Transverse colon (tissue), 4 donors: Measurements from ENCODE around the gene PKP4. TPM values are rescaled to one million over a fixed set of nuclear protein-coding genes. Genes with fewer than 3 reads are reported as not detected.

Source experiments
- DNase-seq: peaks from one replicate; pipeline ENCODE4 v3.0.0-alpha.2; 2019
- H3K27ac ChIP-seq, 4 donors: fragments of 200-600 bp; sonication (generic); 2 replicates each; pipeline ENCODE4 v1.5.1; 2016 to 2018; ENCODE audit warnings: inconsistent platforms in 4 of 4
- H3K27me3 ChIP-seq: fragments of 200-600 bp; sonication (generic); 2 replicates; pipeline ENCODE4 v1.5.1; 2017; ENCODE audit warnings: inconsistent platforms
- H3K36me3 ChIP-seq, 4 donors: fragments of 200-600 bp; sonication (generic); 2 replicates each; pipeline ENCODE4 v1.5.1; 2017 to 2019; ENCODE audit warnings: inconsistent platforms in 4 of 4
- H3K4me1 ChIP-seq, 4 donors: fragments of 200-600 bp; sonication (generic); 2 replicates each; pipeline ENCODE4 v1.5.1; 2017 to 2020; ENCODE audit warnings: inconsistent platforms in 4 of 4
- H3K4me3 ChIP-seq, 4 donors: fragments of 200-600 bp; sonication (generic); 1 replicate in 1 of 4; 2 replicates in 3 of 4; pipeline versions ENCODE4 v1.5.1 to v1.6.1; 2017 to 2019; ENCODE audit warnings: inconsistent platforms in 4 of 4
- H3K9me3 ChIP-seq, 2 donors: fragments of 200-600 bp; sonication (generic); 2 replicates each; pipeline ENCODE4 v1.5.1; 2017 to 2019; ENCODE audit warnings: inconsistent platforms in 2 of 2
- CTCF ChIP-seq, 5 experiments: fragments of 200-600 bp in 3 of 5; fragments of 450-650 bp in 2 of 5; sonication (generic) in 3 of 5; IDR thresholded peaks; 1 replicate in 2 of 5; 2 replicates in 3 of 5; pipeline ENCODE4 v1.5.1; 2016 to 2017; ENCODE audit warnings: antibody characterized with exemption in 5 of 5, inconsistent platforms in 3 of 5, mild to moderate bottlenecking in 2 of 5, moderate library complexity in 1 of 5
- EP300 ChIP-seq: sonication (generic); formaldehyde crosslinking; IDR thresholded peaks from one replicate; pipeline ENCODE4 v1.6.1; 2017; ENCODE audit warnings: antibody characterized with exemption, low read depth
- POLR2A ChIP-seq: fragments of 450-650 bp; IDR thresholded peaks from one replicate; pipeline ENCODE4 v1.6.1; 2016; ENCODE audit warnings: antibody characterized with exemption, mild to moderate bottlenecking, moderate library complexity
- POLR2AphosphoS5 ChIP-seq, 3 donors: sonication (generic); formaldehyde crosslinking; IDR thresholded peaks; one replicate each; pipeline ENCODE4 v1.6.1; 2016; ENCODE audit warnings: antibody characterized with exemption in 3 of 3
- WGBS, 2 donors: methylation state at CpG; one replicate each; pipeline ENCODE4 v1.1.5; 2018; ENCODE audit warnings: low coverage in 1 of 2; 5-methylcytosine and 5-hydroxymethylcytosine counted together
- in situ Hi-C, 4 donors: fragments of 200-750 bp; cut with MboI; loops; one replicate each; pipeline versions ENCODE4 v1.15.0 to v1.15.1; 2017; ENCODE audit warnings: low sequenced_read_pairs in 3 of 4, low pct_ligation_motif_present in 1 of 4, low pct_unique_long_range_greater_than_20kb in 1 of 4
- intact Hi-C: fragments of 100-400 bp; cut with DNase I; formaldehyde crosslinking; loops from one replicate; pipeline ENCODE4 v1.15.1; 2023; ENCODE audit warnings: low total_unique reads
- total RNA-seq, 4 donors: library from RNA; depleted of rRNA; stranded (reverse); fragments of >200 nt; gene quantifications; one replicate each; pipeline ENCODE4 v1.1.0, GENCODE V29; 2016

Gene PKP4
- total RNA-seq, 4 donors from 2014 or later: 28.1 to 70.3 (median 58.3) TPM

- no peaks in the 10 kb centered on the region for H3K27me3 ChIP-seq
- no peak overlapping the region for H3K4me3 ChIP-seq
- in situ Hi-C loops: no loop called here
- intact Hi-C loops: no loop called here
- no peak for DNase-seq
- no peaks in the 10 kb centered on the region for H3K9me3 ChIP-seq
- 71 to 89% methylated on average over 4 of the region's 4 CpGs for WGBS, 2 donors
- no peak overlapping the region for H3K27ac ChIP-seq
- TF ChIP-seq EP300 (no peak), POLR2AphosphoS5 (IDR thresholded peaks at IDR 0.05) (no peak), CTCF (IDR thresholded peaks at IDR 0.05) (no peak), POLR2A (no peak)
- no peaks in the 10 kb centered on the region for H3K4me1 ChIP-seq
- no peaks in the 10 kb centered on the region for H3K36me3 ChIP-seq
Observed at GRCh38 chr2:158644139-158644538, 187.4 kb downstream of the PKP4 start.

GRCh38 chr2:158645299-158645698, 188.5 kb downstream of the PKP4 start:
- H3K4me1 ChIP-seq: no peaks in the 10 kb centered on the region
- in situ Hi-C loops (no loop called here), intact Hi-C loops (no loop called here)
- no peak overlapping the region for H3K4me3 ChIP-seq
- no peaks in the 10 kb centered on the region for H3K36me3 ChIP-seq
- H3K27me3 ChIP-seq: no peaks in the 10 kb centered on the region
- TF ChIP-seq POLR2A (no peak), EP300 (no peak), CTCF (IDR thresholded peaks at IDR 0.05) (no peak), POLR2AphosphoS5 (IDR thresholded peaks at IDR 0.05) (no peak)
- no peak overlapping the region for H3K27ac ChIP-seq
- no peak for DNase-seq
- H3K9me3 ChIP-seq: no peaks in the 10 kb centered on the region
- WGBS, 2 donors: 96 to 98% methylated on average over 6 of the region's 6 CpGs

GRCh38 chr2:158647436-158648231, 190.9 kb downstream of the PKP4 start:
- TF ChIP-seq POLR2A: no peak
- TF ChIP-seq POLR2AphosphoS5 (IDR thresholded peaks at IDR 0.05): no peak
- TF ChIP-seq EP300: no peak
- TF ChIP-seq CTCF (IDR thresholded peaks at IDR 0.05): no peak
- no peak overlapping the region for H3K27ac ChIP-seq
- no peak for DNase-seq
- H3K36me3 ChIP-seq: no peaks in the 10 kb centered on the region
- H3K9me3 ChIP-seq: no peaks in the 10 kb centered on the region
- no peaks in the 10 kb centered on the region for H3K4me1 ChIP-seq
- H3K27me3 ChIP-seq: no peaks in the 10 kb centered on the region
- H3K4me3 ChIP-seq: no peak overlapping the region
- WGBS, 2 donors: 96 to 97% methylated on average over 2 of the region's 2 CpGs
- in situ Hi-C loops (no loop called here), intact Hi-C loops (no loop called here)

GRCh38 chr2:158649846-158650245, 193.1 kb downstream of the PKP4 start:
- in situ Hi-C loops (no loop called here), intact Hi-C loops (no loop called here)
- Histone ChIP-seq H3K27me3 (no peaks in the 10 kb centered on the region), H3K4me3 (no peak overlapping the region), H3K27ac (no peak overlapping the region), H3K9me3 (no peaks in the 10 kb centered on the region), H3K4me1 (no peaks in the 10 kb centered on the region), H3K36me3 (no peaks in the 10 kb centered on the region)
- TF ChIP-seq POLR2AphosphoS5 (IDR thresholded peaks at IDR 0.05): no peak
- TF ChIP-seq POLR2A: no peak
- no peak for TF ChIP-seq EP300
- no peak for TF ChIP-seq CTCF (IDR thresholded peaks at IDR 0.05)
- 93 to 94% methylated on average over 2 of the region's 2 CpGs for WGBS, 2 donors
- DNase-seq: no peak
